Activated CD8-positive, alpha-beta memory T cell treated with anti-CD3 and anti-CD28 coated beads, Interleukin-2, amount 50 U/mL, for 4 hours (primary cell): Measurements from ENCODE around the gene TBX1.
A peak's percentile ranks its signal among the peaks of the same experiment; 100 is the strongest.
"Not testable (repeated sequence)": the region's sequence is repeated elsewhere in the genome, so short reads cannot be mapped to it uniquely, and the experiment has no call there.

Source experiments
- DNase-seq: peaks from one replicate; pipeline ENCODE4 v3.0.0-alpha.2; 2020

The TBX1 gene

GRCh38 chr22:19766240-19766510 lies 5.6 kb downstream of the TBX1 start:
- no peak for DNase-seq

GRCh38 chr22:19766511-19767426 lies 6.2 kb downstream of the TBX1 start:
- peak; percentile 46 for DNase-seq

- DNase-seq, result no peak
Measured at GRCh38 chr22:19767427-19768341, 7.1 kb downstream of the TBX1 start.

- DNase-seq, result no peak
Measured at GRCh38 chr22:19769393-19769715, 8.8 kb downstream of the TBX1 start.

GRCh38 chr22:19770349-19771220 lies 10.0 kb downstream of the TBX1 start:
- DNase-seq, result no peak

- DNase-seq, result no peak
Measured at GRCh38 chr22:19772422-19772672, 11.8 kb downstream of the TBX1 start.

- DNase-seq, result no peak
Measured at GRCh38 chr22:19772673-19773469, 12.3 kb downstream of the TBX1 start.

GRCh38 chr22:19773470-19774040 lies 13.0 kb downstream of the TBX1 start:
- no peak for DNase-seq

- no peak for DNase-seq
Measured at GRCh38 chr22:19774628-19775027, 14.1 kb downstream of the TBX1 start.

GRCh38 chr22:19775496-19776325 lies 15.1 kb downstream of the TBX1 start:
- no peak for DNase-seq

- DNase-seq, result no peak
Measured at GRCh38 chr22:19776433-19777031, 16.0 kb downstream of the TBX1 start.

GRCh38 chr22:19777192-19777591 lies 16.6 kb downstream of the TBX1 start:
- DNase-seq, result not testable (repeated sequence)

- no peak for DNase-seq
Measured at GRCh38 chr22:19779011-19779421, 18.4 kb downstream of the TBX1 start.

GRCh38 chr22:19779685-19780268 lies 19.2 kb downstream of the TBX1 start:
- DNase-seq, result no peak

GRCh38 chr22:19782533-19782932 lies 22.0 kb downstream of the TBX1 start:
- no peak for DNase-seq

GRCh38 chr22:19783586-19784383 lies 23.2 kb downstream of the TBX1 start:
- no peak for DNase-seq

GRCh38 chr22:19784384-19785175 lies 24.0 kb downstream of the TBX1 start:
- no peak for DNase-seq

GRCh38 chr22:19785461-19786263 lies 25.1 kb downstream of the TBX1 start:
- DNase-seq, result no peak
